Ammon's horn (tissue), 1 donor: Measurements from ENCODE around the gene SPACA4.

ENCODE experiments used
- DNase-seq: peaks from one replicate; pipeline ENCODE4 v3.0.0-alpha.2; 2016; ENCODE audit warnings: low spot score

The SPACA4 gene

DNA sequence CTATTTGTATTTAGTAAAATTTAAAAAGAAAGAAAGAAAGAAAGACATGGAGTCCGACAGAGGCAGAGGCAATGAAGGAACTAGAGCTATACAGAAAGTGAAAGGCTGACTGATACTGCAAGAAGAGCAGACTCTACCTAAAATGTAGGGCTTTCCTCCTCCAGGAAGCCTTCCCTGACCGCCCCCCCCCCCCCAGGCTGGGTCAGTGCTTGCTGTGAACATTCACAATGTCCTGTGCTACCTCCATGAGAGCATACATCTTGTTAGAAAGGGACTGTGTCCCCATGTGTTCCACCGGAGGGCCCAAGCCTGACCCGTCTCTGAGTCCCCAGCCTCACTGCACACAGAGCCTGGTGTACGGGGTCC lies 45.1 kb downstream of the SPACA4 start:
- DNase-seq, result no peak

GRCh38 chr19:48654299-48655059 lies 47.9 kb downstream of the SPACA4 start:
- no peak for DNase-seq

GRCh38 chr19:48656840-48657474 lies 50.4 kb downstream of the SPACA4 start:
- DNase-seq, result no peak
